ENCODE results near the gene OCRL. TPM values are rescaled to one million over a fixed set of nuclear protein-coding genes. Genes with fewer than 3 reads are reported as not detected.

OCRL gene
- total RNA-seq = 8.8 and 10.6 TPM in 2 replicates
- total RNA-seq (2013) = 3.2 TPM
- 4.6 and 6.7 TPM in 2 replicates for polyA plus RNA-seq
- polyA minus RNA-seq = 1.3 and 2.4 TPM in 2 replicates

- TF ChIP-seq CTCF (IDR thresholded peaks at IDR 0.05) = peak; percentile 58
- no peak for TF ChIP-seq EZH2 (IDR thresholded peaks at IDR 0.05; ENCODE audit: borderline replicate concordance, insufficient read depth, low read depth, low read length, poor library complexity, severe bottlenecking)
- H3K4me3 Mint-ChIP-seq = peak within 1 kb of the TSS; percentile 72
- ATAC-seq (ENCODE audit: low read depth) (peak; percentile 81), DNase-seq (peak; percentile 69)
- H3K4me1 ChIP-seq (ENCODE audit: control insufficient read depth in 2 of 2, insufficient read depth in 2 of 2, low read length in 2 of 2) = peaks cover 3 to 5% of the 10 kb centered on the region in 2 donors
- no peak within 1 kb of the TSS for H3K27ac ChIP-seq (ENCODE audit: low read length in 2 of 2)
- intact Hi-C loops (cut with micrococcal nuclease) = no loop called here
- peaks cover 9% of the 10 kb centered on the region for H3K4me1 Mint-ChIP-seq
- ChIA-PET POLR2A (interaction anchor here (0.8 kb wide), 1 partner anchor 15 kb away, joined by 3 read pairs; no protein-coding TSS in a partner anchor), CTCF (no interaction called here)
- WGBS (ENCODE audit: insufficient coverage) = 0% methylated on average over 20 of the region's 60 CpGs
- H3K9ac ChIP-seq (ENCODE audit: low read length) = peak within 1 kb of the TSS; percentile 59
- no peaks in the 10 kb centered on the region for H3K27me3 Mint-ChIP-seq
- no peaks in the 10 kb centered on the region for H3K27me3 ChIP-seq (replicated peaks in 1 of 4; ENCODE audit: control extremely low read depth in 1 of 4, control insufficient read depth in 3 of 4, insufficient read depth in 4 of 4, low read length in 3 of 4)
- no peaks in the 10 kb centered on the region for H3K9me3 Mint-ChIP-seq (ENCODE audit: insufficient read depth)
- H3K36me3 ChIP-seq (replicated peaks in 1 of 2; ENCODE audit: control extremely low read depth in 1 of 2, control insufficient read depth in 1 of 2, extremely low read depth in 1 of 2, insufficient read depth in 2 of 2, low read length in 1 of 2) = no peaks in the 10 kb centered on the region
- no peaks in the 10 kb centered on the region for H3K9me3 ChIP-seq (ENCODE audit: control extremely low read depth in 1 of 3, control insufficient read depth in 2 of 3, insufficient read depth in 1 of 3, low read length in 2 of 3)
- H2AFZ ChIP-seq (ENCODE audit: insufficient read depth, low read depth, low read length, poor library complexity, severe bottlenecking) = peak within 1 kb of the TSS; percentile 71
- H3K4me3 ChIP-seq (ENCODE audit: control extremely low read depth in 1 of 5, extremely low read depth in 1 of 5, insufficient read depth in 1 of 5, low read depth in 2 of 5, low read length in 4 of 5) = peak within 1 kb of the TSS; percentile 38 to 66 (median 59)
- H4K20me1 ChIP-seq (ENCODE audit: control insufficient read depth, insufficient read depth, low read length, poor library complexity, severe bottlenecking) = no peaks in the 10 kb centered on the region
- H3K4me2 ChIP-seq (replicated peaks; ENCODE audit: low read depth, low read length, poor library complexity, severe bottlenecking) = peak within 1 kb of the TSS; percentile 62
- no peaks in the 10 kb centered on the region for H3K79me2 ChIP-seq (ENCODE audit: control insufficient read depth, insufficient read depth, low read length)
- H3K27ac Mint-ChIP-seq = no peak within 1 kb of the TSS
Observed at GRCh38 chrX:129540068-129540653, at the start of gene OCRL. Gene OCRL, plus strand, starts transcription at chrX:129540259. Its CDS starts 181 bp downstream, at chrX:129540440.

GRCh38 chrX:129490330-129490729, 49.7 kb upstream of the OCRL start:
- no peak for DNase-seq
- Histone ChIP-seq H3K4me1 (ENCODE audit: control insufficient read depth in 2 of 2, insufficient read depth in 2 of 2, low read length in 2 of 2) (no peaks in the 10 kb centered on the region), H3K9ac (ENCODE audit: low read length) (no peak overlapping the region), H4K20me1 (ENCODE audit: control insufficient read depth, insufficient read depth, low read length, poor library complexity, severe bottlenecking) (no peaks in the 10 kb centered on the region), H3K4me2 (replicated peaks; ENCODE audit: low read depth, low read length, poor library complexity, severe bottlenecking) (no peak overlapping the region), H3K27me3 (replicated peaks in 1 of 4; ENCODE audit: control extremely low read depth in 1 of 4, control insufficient read depth in 3 of 4, insufficient read depth in 4 of 4, low read length in 3 of 4) (no peaks in the 10 kb centered on the region), H3K27ac (ENCODE audit: low read length in 2 of 2) (no peak overlapping the region), H3K4me3 (ENCODE audit: control extremely low read depth in 1 of 5, extremely low read depth in 1 of 5, insufficient read depth in 1 of 5, low read depth in 2 of 5, low read length in 4 of 5) (no peak overlapping the region), H2AFZ (ENCODE audit: insufficient read depth, low read depth, low read length, poor library complexity, severe bottlenecking) (no peak overlapping the region), H3K9me3 (ENCODE audit: control extremely low read depth in 1 of 3, control insufficient read depth in 2 of 3, insufficient read depth in 1 of 3, low read length in 2 of 3) (no peaks in the 10 kb centered on the region), H3K36me3 (replicated peaks in 1 of 2; ENCODE audit: control extremely low read depth in 1 of 2, control insufficient read depth in 1 of 2, extremely low read depth in 1 of 2, insufficient read depth in 2 of 2, low read length in 1 of 2) (no peaks in the 10 kb centered on the region), H3K79me2 (ENCODE audit: control insufficient read depth, insufficient read depth, low read length) (no peaks in the 10 kb centered on the region)
- H3K27ac Mint-ChIP-seq = no peak overlapping the region
- TF ChIP-seq CTCF (IDR thresholded peaks at IDR 0.05) (no peak), EZH2 (IDR thresholded peaks at IDR 0.05; ENCODE audit: borderline replicate concordance, insufficient read depth, low read depth, low read length, poor library complexity, severe bottlenecking) (no peak)
- POLR2A ChIA-PET = no interaction called here
- H3K9me3 Mint-ChIP-seq (ENCODE audit: insufficient read depth) = no peaks in the 10 kb centered on the region
- H3K4me1 Mint-ChIP-seq = no peaks in the 10 kb centered on the region
- CTCF ChIA-PET = no interaction called here
- intact Hi-C loops (cut with micrococcal nuclease) = no loop called here
- no peaks in the 10 kb centered on the region for H3K27me3 Mint-ChIP-seq
- H3K4me3 Mint-ChIP-seq = no peak overlapping the region
- no peak for ATAC-seq (ENCODE audit: low read depth)
- no CpG with 5 or more reads among the region's 2 CpGs for WGBS (ENCODE audit: insufficient coverage)
